ENCODE data around the gene CELF2.

The CELF2 gene

DNA sequence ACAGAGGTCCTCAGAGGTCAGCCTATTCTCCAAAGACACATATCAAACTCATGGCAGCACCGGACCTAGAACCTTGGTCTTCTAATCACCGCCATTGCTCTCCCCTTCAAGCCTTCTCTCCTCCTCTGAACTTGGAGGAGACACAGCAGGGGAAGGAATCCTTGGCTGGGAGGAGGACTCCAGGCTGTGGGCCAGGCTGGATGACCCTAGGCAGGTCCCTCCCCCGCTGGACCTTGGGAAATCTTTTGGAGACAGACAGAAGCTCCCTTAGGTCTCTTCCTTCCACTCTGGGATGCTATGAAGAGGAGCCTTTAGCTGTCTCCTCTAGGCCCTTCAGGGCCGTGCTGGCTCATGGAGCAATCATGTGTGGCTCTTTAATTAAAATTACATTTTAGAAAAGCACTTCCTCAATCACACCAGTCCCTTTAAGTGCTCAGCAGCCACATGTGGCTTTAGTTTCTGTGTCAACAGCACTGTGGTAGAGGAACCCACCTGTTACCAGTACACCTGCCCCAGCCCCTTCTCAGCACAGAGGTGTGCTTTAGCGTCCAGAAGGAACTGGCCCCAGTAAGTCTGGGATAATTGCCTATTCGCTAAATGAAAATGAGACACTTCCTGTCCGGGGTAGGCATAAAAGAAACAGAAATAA lies 238.2 kb downstream of the CELF2 start:
- no peak for DNase-seq

DNA sequence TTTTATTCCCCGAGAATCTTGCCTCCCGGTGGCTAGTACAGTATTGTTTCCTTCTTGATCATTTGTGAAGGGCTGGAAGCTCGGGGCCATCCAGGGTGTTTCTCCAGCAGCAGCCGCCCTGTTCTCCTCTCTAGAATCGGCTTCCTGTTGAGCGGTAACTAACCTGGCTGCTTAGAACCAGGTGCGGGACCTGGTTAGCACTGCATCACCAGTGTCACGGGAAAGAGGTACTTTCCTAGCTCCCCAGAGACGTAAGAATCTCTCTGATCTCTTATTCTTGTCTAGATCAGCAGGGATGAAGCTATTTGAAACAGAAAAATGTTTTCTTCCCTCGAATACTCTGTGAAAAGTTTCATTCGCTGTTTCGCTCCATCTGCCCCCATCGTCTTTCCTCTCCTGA lies 239.2 kb downstream of the CELF2 start:
- no peak for DNase-seq

DNA sequence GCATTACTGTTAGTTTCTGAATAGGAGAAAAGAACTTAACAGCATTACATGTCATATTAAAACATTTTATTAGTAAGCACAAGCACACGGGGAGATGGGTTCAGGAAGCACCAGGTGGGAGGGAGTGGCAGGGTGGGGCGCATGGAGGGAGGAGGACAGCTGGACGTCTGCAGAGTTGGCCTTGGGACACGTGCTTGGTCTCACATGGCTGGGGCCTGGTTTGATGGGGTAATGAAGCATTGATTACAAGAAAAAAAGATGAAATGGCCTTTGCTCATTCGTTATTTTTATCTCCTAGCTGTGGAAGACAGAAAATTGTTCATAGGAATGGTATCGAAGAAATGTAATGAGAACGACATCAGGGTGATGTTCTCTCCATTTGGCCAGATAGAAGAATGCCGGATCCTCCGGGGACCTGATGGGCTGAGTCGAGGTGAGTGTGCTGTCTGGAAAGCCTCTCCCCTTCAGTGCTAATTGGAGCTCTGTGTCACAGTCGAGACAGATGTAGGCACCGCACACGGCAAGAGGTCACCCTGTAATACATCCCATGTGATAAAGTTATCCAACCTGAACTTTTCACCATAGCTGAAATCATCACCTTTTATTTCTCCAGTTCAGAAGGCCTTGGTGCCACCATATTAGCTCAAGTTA lies 239.9 kb downstream of the CELF2 start:
- no peak for DNase-seq

DNA sequence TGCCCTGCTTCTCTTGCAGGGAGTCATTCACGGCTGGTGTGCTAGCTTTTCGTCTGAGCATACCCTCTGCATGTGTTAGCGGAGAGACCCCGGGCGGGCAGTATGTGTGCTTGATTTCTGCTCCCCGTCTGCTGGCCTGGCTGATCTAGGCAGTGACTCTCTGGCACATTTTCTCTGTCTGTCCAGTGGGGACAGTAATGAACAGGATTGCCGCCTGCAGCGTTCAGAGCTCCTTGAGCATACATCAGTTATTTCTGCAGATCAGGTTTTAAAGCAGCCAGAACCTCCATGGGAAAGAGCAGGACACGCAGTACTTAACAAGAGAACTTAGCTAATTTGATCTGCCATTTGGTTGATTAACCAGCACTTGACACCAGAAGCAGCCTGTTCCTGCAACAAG lies 242.5 kb downstream of the CELF2 start:
- no peak for DNase-seq

DNA sequence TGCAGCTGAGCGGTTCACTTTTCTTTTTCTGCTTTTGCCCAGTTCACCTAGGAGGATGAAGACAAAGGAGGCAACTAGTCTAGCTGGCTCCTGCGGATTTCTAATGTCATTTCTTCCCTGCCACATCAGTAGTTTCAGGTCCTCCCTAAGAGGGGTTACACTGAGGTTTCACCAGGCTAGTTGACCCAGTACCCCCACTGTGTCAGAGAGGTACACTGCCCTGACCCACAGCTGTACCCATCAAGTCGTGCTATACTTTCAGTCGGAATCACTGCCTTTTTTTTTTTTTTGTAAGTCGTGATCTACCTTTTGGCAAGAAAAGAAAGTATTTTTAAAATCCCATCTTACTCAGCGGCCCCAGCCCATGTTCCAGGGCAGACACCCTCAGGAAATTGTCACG lies 243.5 kb downstream of the CELF2 start:
- DNase-seq, result no peak

DNA sequence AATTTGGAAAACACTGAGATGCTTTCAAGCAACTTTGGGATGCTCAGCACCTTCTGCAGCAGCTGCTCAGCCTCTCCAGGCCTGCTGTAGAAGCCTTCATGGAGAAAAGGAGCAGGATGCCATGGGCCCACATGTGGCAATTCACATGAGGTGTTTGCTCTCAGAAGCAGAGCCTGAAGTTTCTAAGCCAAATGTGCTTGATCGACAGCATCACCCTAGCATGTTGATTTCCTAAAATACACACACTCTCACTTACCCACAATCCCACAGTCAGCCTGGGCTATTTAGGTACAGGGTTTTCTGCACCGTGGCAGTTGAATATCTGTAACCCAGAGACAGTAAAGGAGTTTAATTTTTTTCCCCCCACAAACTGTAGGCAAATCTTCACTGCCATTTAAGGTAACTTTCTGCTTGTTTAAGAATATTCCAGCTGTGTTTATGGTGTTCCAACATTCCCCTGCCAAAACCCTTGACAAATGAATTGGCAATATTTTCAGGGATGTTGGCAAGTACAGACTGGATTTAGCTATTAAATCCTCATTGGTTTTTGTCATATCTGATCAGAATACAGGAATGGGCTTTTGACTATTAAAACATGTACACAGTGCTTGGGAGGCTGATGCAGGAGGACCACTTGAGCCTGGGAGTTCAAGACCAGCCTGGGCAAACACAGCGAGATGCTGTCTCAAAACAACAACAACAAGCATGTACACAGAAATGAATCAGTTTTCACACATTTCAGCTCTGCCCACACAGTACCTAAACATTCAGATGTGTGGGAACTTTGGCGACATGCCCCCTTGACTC lies 244.2 kb downstream of the CELF2 start:
- no peak for DNase-seq

DNA sequence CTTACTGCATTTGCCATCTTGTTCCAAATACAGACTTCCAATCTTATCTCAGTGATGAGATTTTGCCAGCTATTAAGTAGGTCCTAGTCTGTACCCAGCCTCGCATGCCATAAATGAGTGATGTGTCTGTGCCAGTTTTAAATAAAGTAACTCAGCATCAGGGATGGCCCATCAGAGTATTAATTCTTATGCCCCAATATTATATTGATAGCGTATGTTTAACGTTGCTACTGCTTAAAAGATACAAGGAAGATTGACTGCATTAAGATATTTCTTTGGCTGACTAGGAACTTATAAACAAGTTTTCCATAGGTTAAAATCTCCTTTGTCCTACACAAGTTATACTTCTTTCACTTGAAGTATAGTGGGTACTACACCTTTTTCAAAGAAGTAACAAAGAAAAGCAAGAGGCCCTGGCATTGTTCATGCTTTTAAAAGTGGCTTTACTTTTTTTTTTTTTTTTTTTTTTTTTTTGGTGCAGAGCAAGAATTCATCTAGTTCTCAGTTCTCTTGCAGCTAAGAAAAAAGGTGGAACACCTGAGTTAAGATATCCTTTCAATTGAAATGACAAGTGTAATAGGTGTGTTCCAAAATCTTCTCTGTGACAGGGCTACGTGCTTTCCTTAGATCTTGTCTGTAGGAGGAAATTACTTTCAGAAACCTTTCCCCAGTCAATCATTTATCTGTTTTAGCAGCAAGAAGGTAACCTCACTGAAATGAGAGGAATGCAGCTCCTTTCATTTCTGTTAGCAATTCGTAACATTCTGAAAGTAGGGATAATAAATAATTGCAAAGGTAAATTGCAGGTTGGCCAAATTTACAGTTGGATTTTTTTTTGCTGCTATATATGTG lies 245.0 kb downstream of the CELF2 start:
- DNase-seq, result no peak

DNA sequence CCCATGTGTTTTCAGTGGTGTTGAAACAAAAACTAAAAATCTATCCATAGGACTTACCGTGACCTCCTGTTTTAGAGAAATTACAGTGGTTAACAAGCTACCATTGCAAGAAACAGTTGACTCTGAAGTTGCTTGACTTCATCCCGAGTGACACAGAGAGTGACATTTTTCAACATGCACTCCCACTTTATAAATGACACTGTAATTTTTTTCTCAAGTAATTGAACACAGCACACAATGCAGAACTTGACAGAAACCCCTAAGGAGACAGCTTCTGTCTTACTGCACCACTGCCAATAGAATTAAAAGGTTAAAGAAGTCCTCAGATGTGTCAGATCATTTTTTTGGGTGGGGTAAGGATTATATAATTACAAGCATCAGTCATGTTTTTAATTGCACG lies 246.1 kb downstream of the CELF2 start:
- DNase-seq, result no peak

DNA sequence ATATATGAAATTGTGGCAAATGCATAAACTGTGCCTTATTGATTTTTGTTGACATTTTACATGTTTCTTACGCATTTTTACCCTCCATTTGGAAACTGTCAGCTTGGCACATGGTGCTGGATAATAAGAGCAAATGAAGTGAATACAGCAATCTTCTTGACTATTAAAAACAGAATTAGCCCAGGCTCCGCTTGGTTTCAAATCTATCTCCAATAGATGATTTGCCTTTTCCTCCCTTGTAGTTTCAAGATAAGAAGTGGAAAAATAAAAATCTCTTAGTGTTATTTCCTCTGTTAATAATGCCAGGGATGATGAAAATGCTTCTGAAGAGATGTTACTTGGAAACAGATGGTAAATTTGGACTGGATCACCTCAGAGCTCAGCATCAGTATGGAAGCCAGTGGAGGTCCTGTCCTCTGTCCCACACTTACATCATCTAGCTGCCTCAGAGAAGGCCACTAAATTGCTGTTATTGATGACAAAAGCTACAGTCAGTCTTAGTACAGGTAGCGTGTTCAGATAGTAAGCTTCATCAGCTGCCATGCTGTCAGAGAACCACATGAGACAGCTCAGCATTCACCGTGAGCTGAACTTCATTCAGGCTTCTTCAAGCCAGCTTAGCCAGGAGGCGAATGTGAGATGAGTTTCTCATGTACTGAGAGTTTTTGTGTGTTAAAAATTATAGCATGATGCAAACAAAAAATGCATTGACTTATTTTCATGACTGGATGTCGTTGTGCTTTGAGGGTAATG lies 246.8 kb downstream of the CELF2 start:
- no peak for DNase-seq

DNA sequence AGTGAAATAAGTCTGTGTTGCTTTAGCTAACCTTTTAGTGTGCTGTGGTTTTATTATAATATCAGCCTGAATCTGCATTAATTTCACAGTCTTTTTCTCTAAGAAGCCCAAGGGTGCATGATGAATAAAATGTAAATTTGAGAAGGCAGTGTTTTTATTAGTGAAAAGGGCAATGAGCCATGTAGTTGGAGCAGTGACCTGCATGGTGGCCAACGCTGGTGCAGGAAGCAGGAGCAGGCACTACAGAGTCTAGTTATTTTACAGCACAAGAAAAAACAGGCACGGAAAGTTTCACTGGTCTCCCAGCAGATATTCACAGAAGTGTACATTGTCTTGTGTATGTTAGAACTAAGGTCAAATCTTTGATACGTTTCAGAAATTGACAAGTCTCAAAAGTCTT lies 247.8 kb downstream of the CELF2 start:
- DNase-seq, result no peak

DNA sequence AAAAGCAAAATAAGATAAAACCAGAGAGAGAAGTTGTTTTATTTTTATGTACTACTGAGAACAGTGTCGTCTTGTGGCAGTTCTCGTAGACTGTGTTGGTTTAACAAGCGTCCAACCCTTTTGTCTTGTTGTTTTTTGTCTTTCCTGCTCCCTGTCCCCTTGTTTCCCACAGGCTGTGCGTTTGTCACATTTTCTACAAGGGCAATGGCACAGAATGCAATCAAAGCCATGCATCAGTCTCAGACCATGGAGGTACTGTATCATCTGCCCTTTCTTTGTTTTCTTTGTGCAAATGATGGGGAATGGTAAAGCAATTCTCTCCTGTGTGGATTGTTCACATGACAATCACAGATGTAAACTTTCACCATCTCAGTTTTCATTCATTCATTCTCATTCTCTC lies 248.8 kb downstream of the CELF2 start:
- no peak for DNase-seq

DNA sequence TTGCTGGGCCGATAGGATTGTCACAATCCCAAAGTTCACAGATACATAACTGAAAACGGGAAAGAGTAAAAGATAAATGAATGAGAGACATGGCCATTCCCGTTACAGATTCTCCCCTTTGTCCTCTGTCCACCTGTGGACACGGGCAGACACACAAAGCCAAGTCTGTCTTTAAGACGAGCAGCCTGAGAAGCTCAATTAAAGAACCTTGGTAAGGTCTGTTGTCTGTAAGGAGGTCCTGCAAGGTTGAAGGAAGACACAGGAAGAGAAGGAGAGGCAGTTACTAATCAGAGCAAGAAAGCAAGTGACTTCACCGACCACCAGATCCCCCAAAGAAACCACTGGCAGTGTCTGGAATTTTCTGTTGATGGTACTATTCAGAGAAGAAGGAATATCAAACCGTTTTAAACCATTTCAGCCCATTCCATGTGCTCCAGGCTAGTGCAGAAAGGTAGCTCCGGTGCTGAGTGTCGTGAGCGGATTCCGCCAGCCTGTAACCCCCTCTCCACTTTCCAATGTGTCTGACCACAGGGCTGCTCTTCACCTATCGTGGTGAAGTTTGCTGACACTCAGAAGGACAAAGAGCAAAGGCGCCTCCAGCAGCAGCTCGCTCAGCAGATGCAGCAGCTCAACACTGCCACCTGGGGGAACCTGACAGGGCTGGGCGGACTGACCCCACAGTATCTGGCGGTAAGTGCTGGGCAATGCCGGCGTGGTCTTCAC lies 252.6 kb downstream of the CELF2 start:
- peak; percentile 70 for DNase-seq

DNA sequence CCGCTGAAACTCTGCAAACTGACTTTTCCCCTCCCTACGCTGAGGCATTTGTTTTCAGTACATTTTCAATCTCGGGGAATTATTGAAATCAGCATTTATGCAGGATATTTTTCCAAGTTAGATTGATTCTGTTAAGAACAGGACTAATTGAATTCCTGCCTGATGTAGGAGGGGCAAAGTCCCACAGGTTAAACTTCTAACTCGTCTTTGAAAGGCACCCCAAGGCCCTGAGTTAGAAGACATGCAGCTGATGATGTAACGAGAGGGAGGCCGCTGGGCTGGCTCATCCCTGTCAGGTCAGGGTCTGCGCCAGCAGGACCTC lies 253.1 kb downstream of the CELF2 start:
- DNase-seq, result no peak

DNA sequence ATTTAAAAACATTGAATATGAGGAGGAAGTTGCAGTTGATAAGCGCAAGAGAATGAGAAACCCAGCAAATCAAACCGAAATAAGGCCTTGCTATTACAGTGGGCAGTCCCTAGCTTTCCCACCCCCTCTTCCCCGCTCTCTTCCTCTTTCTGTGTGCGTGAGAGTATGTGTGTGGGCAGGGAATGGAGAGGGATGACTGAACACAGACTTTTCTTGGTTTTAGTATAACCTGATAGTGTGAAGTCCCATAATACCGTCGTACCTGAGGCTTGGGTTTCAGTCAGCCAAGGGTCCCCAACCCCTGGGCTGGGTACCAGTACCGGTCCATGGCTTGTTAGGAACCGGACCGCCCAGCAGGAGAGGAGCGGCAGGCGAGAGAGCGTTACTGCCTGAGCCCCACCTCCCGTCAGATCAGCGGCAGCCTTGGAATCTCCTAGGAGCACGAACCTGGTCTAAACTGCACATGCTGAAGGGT lies 255.3 kb downstream of the CELF2 start:
- no peak for DNase-seq

DNA sequence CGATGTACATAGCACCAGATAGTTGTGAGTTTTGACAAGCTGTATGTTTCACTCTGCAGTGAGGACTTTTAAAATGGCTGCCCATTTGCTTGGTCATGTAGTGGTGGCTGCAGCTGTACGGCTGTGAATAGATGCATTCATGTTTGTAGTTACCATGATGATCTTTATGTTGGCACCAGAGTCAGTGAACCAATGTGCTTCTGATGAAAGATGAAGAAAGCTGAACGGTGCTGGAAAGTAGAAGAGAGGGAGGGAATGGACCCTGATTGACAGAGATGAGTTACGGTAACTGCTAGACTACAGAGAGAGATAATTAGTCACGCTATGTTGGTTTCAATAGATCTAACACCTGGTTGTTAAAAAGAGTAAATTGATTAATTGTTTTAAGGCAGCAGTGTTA lies 256.8 kb downstream of the CELF2 start:
- DNase-seq, result no peak

DNA sequence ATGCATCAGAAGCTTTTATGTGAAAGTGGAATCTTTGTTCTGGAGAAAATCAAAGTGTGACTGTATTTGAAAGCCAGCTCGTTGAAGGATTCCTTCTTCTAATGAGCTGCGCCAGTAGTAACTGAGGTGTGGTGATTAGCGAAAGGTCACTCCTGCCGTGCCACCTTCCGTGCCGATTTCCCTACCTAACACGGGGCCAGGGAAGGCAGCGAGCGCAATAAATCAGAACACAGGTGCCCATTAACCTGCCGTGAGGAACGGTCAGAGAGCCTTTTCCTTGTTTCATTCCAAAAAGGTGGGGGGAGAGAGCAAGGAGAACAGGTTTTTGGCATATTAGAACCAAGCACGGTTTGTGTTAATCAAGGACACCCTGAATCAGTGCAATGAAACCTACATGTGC lies 258.0 kb downstream of the CELF2 start:
- no peak for DNase-seq

DNA sequence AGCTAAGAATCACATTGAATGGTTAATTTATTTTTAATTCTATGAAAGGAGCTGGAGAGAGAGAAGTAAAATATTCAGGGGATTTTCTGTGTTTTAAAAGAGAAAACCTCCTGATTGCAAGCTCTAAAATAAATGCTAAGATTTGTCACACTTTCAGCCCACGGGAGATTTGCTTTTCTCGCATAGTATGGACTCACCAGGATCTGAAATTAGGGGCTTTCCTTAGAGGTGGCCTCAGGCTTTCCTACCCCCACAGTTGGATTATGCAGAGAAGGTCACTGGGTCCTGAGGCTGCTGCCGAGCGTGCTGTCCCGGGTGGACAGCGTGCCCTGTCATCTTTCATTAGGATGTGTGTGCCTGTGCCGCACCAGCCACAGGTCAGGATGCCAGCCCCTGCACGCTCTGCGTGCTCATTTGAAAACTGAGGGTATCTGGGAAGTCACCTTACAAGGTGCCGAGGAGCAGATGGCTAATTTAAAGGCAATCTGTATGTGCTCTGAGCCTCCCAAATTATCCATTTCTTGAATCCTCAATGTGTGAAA lies 258.8 kb downstream of the CELF2 start:
- DNase-seq, result no peak

DNA sequence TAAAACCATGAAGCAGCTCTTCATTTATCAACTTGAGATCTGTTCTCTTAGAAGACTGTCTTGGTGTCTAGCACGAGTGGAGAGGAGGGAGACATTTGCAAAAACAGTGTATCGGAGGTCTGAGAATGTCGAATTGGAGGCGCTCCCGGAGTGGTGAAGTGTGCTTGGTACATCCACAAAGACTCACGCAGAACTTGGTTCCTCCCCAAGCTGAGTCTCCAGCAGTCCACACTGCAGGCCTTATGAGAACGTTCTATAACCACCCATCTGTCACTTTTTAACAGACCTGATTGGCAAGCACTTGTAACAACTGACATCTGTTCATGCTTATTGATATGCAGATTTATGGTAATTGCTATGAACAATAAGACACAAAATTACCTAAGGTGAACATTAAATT lies 261.6 kb downstream of the CELF2 start:
- DNase-seq, result no peak

DNA sequence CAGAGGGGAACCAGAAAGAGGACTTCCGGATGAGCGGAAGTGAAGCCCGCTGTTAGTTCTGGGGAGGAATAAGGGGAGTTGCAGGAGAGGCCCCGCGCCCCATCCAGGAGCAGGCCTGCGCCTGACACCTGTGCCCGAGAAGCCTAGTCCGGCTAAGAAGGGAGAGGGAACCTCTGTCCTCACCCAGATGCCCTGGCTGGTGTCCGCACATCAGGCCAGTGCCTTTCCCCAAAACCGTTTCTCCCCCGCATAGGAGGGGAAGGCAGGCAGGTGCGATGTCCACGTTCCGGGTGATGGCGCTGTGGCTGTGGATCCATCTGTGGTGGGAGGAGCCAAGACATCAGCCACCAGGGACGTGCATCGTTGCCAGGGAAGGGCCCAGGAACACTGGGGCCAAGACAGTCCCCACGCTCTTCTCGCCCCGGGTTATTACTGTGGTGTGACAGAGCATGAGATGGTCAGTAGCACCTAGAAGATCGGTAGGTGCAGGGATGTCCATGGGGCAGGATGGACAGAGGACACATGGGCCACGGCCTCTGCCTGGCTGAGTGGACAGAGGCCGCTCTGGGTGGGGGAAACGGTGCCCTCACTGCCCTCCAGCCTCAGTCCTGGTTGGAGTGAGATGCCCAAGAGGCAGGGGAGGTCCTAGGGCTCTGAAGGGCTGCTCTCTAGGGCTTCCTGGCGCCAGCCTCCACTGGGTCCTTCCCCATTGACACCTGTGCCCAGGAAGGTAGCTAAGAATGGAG lies 262.7 kb downstream of the CELF2 start:
- no peak for DNase-seq

DNA sequence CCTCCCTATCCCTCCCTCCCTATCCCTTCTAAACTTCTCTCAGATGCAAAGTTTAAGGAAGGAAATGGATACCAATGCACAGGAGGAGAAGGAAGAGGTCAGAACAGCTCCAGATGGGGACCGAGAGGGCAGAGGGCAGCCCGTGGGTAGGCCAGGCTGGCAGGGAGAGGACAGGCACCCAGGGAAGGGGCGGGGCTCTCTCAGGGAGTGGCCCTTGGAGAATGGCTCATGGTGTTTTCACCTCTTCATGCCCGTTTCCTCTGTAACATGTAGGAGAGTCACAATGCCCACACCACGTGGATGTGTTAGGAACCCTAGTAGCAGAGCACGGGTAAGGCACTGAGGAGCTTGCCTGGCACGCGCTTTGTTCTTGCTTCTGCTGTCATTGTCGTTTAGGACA lies 264.5 kb downstream of the CELF2 start:
- DNase-seq, result no peak

DNA sequence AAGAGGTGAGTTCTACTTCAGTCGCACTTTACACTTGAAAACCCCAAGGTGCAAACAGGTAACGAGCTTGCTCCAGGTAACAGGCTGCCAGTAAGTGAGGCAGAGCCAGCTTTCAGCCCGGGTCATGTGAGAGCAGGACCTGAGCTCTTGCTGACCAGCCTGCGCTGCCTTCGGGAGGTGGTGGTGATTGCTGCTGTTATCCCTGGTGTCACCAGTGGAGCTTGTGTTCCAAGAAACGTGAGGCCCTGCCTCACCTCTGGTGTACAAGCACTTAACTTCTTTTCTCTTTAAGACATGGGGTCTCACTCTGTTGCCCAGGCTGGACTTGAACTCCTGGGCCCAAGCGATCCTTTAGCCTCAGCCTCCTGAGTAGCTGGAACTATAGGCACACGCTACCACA lies 265.0 kb downstream of the CELF2 start:
- no peak for DNase-seq
